ENCODE results near the gene SCD. TPM values are rescaled to one million over a fixed set of nuclear protein-coding genes. Genes with fewer than 3 reads are reported as not detected.
A peak's percentile ranks its signal among the peaks of the same experiment; 100 is the strongest.

SCD gene
- total and polyA plus RNA-seq, 10 donors: 2.1 to 56.3 (median 23.1) TPM

- Histone ChIP-seq H3K36me3 (peaks cover 0 to 20% (median 3%) of the 10 kb centered on the region in 6 donors), H3K27me3 (replicated peaks in 1 of 7) (no peaks in the 10 kb centered on the region), H3K4me3 (no peak overlapping the region), H3K9me3 (no peaks in the 10 kb centered on the region), H3K4me1 (peaks cover 0 to 45% (median 9%) of the 10 kb centered on the region in 6 donors), H3K27ac (no peak overlapping the region)
- intact Hi-C loops (cut with DNase I; ENCODE audit: low total_unique reads): no loop called here
- no peak for TF ChIP-seq CTCF (IDR thresholded peaks at IDR 0.05 in 8 of 11, conservative IDR thresholded peaks at IDR 0.05 in 3 of 11)
- no peak for TF ChIP-seq POLR2AphosphoS5 (IDR thresholded peaks at IDR 0.05)
- TF ChIP-seq POLR2A (IDR thresholded peaks at IDR 0.05): no peak
- no peak for DNase-seq
- 62 to 92% (median 81%) methylated on average over 3 of the region's 3 CpGs for WGBS, 5 donors
Observed at GRCh38 chr10:100380400-100380799, 33.4 kb downstream of the SCD start.

GRCh38 chr10:100382553-100382952 lies 35.5 kb downstream of the SCD start:
- H3K36me3 ChIP-seq: peaks cover 0 to 20% (median 3%) of the 10 kb centered on the region in 6 donors
- peaks cover 0 to 33% (median 8%) of the 10 kb centered on the region in 6 donors for H3K4me1 ChIP-seq
- no peak overlapping the region for H3K4me3 ChIP-seq
- no peak for DNase-seq
- WGBS, 5 donors: 93 to 99% (median 96%) methylated on average over 13 of the region's 13 CpGs
- intact Hi-C loops (cut with DNase I; ENCODE audit: low total_unique reads): no loop called here
- H3K27me3 ChIP-seq (replicated peaks in 1 of 7): no peaks in the 10 kb centered on the region
- H3K27ac ChIP-seq: peak overlapping the region in 1 of 8 donors; percentile 64
- no peak for TF ChIP-seq POLR2A (IDR thresholded peaks at IDR 0.05)
- TF ChIP-seq POLR2AphosphoS5 (IDR thresholded peaks at IDR 0.05): no peak
- TF ChIP-seq CTCF (IDR thresholded peaks at IDR 0.05 in 8 of 11, conservative IDR thresholded peaks at IDR 0.05 in 3 of 11): no peak
- no peaks in the 10 kb centered on the region for H3K9me3 ChIP-seq

GRCh38 chr10:100383251-100383650 lies 36.2 kb downstream of the SCD start:
- peak overlapping the region in 1 of 8 donors; percentile 64 for H3K27ac ChIP-seq
- H3K4me3 ChIP-seq: no peak overlapping the region
- H3K4me1 ChIP-seq: peaks cover 0 to 26% (median 3%) of the 10 kb centered on the region in 6 donors
- intact Hi-C loops (cut with DNase I; ENCODE audit: low total_unique reads): no loop called here
- DNase-seq: no peak
- WGBS, 5 donors: 84 to 100% (median 92%) methylated on average over 2 of the region's 2 CpGs
- no peaks in the 10 kb centered on the region for H3K9me3 ChIP-seq
- H3K36me3 ChIP-seq: peaks cover 0 to 24% (median 3%) of the 10 kb centered on the region in 6 donors
- TF ChIP-seq POLR2AphosphoS5 (IDR thresholded peaks at IDR 0.05) (no peak), POLR2A (IDR thresholded peaks at IDR 0.05) (no peak), CTCF (IDR thresholded peaks at IDR 0.05 in 8 of 11, conservative IDR thresholded peaks at IDR 0.05 in 3 of 11) (no peak)
- no peaks in the 10 kb centered on the region for H3K27me3 ChIP-seq (replicated peaks in 1 of 7)

- no peaks in the 10 kb centered on the region for H3K9me3 ChIP-seq
- TF ChIP-seq CTCF (IDR thresholded peaks at IDR 0.05 in 8 of 11, conservative IDR thresholded peaks at IDR 0.05 in 3 of 11): no peak
- TF ChIP-seq POLR2AphosphoS5 (IDR thresholded peaks at IDR 0.05): no peak
- TF ChIP-seq POLR2A (IDR thresholded peaks at IDR 0.05): no peak
- peaks cover 0 to 4% (median 0%) of the 10 kb centered on the region in 6 donors for H3K36me3 ChIP-seq
- no peak overlapping the region for H3K27ac ChIP-seq
- WGBS, 5 donors: 73 to 88% (median 77%) methylated on average over 4 of the region's 4 CpGs
- H3K27me3 ChIP-seq (replicated peaks in 1 of 7): no peaks in the 10 kb centered on the region
- no peaks in the 10 kb centered on the region for H3K4me1 ChIP-seq
- intact Hi-C loops (cut with DNase I; ENCODE audit: low total_unique reads): no loop called here
- no peak for DNase-seq
- no peak overlapping the region for H3K4me3 ChIP-seq
Observed at GRCh38 chr10:100391163-100392002, 44.4 kb downstream of the SCD start.

All from spleen (tissue), 11 donors.